NCI-H345 treated with DMSO at 0.1 percent for 48 hours (cell line): Measurements from ENCODE around the gene ANKRD49.

Experiments used
- DNase-seq: peaks from one replicate; lab custom pipeline; 2025; ENCODE audit not compliant: unreplicated experiment; lab: John Stamatoyannopoulos, UW

ANKRD49 gene, protein sequence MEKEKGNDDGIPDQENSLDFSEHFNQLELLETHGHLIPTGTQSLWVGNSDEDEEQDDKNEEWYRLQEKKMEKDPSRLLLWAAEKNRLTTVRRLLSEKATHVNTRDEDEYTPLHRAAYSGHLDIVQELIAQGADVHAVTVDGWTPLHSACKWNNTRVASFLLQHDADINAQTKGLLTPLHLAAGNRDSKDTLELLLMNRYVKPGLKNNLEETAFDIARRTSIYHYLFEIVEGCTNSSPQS

DNA sequence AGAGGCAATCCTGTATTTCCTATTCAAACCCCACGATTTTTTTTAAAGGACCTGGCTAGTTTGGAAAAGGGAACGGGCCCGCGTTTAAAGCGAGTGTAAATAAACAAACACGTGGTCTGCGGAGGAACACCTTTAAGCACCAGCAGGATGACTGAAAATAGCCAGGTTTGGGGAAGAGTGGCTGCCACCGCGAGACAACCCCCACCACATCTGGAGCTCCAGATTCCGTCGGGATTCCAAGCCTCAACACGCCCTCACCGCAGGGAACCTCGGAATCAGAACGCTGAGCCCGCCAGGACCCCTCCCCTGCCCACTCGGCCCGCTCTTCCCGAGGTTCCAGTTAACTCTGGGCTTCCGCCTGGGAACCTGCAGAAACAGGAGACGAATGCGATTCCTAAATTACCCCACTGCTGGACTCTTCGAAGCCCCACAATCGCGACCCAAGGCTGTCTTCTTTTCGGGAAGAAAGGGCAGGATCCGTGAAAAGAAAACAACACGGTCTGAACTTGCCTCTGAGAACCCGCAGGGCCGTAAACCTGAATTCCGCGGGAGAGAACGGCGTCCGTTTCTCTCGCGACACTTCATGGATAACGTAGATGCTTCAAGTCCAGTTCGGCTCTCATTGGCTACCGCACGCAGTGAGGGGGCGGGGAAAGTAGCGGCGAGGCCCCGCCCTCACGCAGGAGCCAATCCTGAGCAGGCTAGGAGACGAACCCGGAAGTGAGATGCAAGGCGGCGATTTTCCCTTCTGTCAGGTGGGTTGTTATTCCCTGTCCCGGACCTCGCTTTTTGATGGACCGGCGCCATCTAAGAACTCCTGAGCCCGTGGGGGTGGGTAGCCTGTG, at the start of gene ANKRD49, which contains the start of gene MRE11:
ANKRD49 (plus strand) TSS at position 704 of the 845 bp plus-strand sequence. CDS start 2,710 bp downstream, outside the sequence.
MRE11 (minus strand) TSS at position 564 of the 845 bp plus-strand sequence. CDS start 1,043 bp downstream, outside the sequence.
- DNase-seq = peak; percentile 93

GRCh38 chr11:94445641-94446040, 48.1 kb upstream of the ANKRD49 start:
- DNase-seq = no peak

DNA sequence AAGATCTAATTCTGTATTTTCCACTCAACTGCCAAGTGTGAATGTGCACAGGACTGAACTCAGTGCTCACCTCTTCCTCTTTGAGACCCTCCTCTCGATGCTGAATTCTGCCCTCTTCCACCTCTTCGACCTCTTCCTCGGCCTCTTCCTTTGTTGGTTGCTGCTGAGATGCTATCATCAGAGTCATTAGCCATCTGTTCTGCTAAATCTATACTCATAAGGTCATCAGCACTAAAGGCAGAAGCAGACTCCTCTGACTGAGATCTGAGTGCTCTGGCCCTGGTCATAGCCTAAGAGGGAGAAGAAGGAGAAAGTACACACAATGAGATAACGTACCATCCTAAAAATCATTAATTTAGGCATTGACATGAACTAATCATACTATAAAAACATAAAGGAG, 46.6 kb upstream of the ANKRD49 start:
- DNase-seq = no peak

DNA sequence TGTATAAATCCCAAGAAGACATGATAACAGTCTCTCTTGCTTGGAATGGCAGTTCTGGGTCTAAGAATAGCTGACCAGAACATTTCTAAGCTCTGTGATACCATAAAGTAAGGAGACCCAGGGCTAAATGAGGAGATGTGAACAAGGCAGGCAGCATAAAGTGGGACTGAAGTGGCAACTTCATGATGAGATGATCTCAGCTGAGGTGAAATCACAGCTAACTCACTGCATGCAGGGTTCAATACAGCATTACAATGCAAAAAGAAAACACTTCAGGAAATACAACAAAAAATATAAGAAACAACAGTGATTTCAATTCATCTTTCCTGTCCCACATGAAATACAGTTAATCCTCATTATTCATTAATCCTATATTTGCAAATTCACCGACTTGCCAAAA, 44.8 kb upstream of the ANKRD49 start:
- no peak for DNase-seq

DNA sequence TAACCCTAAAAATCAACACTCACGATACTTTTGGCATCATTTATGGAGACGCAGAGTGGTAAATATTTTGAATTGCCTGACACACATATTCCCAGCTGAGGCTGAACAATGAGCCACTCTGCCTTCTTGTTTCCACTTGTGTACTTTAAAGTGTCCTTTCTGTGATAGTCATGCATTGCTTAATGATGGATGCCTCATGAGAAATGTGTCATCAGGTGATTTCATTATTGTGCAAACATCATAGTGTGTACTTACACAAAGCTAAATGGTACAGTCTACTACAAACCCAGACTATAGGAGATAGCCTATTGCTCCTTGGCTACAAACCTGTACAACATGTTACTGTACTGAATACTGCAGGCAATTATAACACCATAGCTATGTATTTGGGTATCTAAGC, 44.3 kb upstream of the ANKRD49 start:
- no peak for DNase-seq

- DNase-seq = no peak
Observed at GRCh38 chr11:94450048-94450447, 43.7 kb upstream of the ANKRD49 start.

DNA sequence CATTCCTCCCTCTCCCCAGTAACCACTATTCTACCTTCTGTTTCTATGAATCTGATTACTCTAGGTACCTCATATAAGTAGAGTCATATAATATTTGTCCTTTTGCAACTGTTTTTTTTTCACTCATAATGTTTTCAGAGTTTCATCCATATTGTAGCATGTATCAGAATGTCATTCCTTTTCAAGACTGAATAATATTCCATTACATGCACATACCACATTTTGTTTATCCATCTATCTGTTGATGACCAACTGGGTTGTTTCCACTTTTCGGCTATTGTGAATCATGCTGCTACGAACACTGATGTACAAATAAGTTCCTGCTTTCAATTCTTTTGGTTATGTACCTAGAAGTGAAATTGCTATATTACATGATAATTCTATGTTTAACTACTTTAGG, 40.8 kb upstream of the ANKRD49 start:
- DNase-seq = no peak

GRCh38 chr11:94454301-94454700, 39.5 kb upstream of the ANKRD49 start:
- no peak for DNase-seq

DNA sequence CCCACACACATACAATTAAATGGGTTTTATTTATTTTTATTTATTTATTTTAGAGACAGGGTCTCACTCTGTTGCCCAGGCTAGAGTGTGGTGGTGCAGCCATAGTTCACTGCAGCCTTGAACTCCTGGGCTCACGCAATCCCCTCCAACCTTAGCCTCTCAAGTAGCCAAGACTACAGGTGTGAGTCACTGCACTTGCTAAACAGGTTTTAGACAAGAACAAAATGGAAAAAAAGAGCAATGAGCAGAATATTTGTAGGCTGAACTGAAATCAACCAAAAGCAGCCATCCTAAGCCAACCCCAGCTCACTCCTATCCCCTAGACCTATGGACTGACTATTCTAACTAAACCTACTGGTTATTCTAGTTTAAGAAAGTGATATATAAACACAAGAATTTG, 37.9 kb upstream of the ANKRD49 start:
- no peak for DNase-seq

GRCh38 chr11:94457118-94458029, 36.4 kb upstream of the ANKRD49 start:
- DNase-seq = no peak

DNA sequence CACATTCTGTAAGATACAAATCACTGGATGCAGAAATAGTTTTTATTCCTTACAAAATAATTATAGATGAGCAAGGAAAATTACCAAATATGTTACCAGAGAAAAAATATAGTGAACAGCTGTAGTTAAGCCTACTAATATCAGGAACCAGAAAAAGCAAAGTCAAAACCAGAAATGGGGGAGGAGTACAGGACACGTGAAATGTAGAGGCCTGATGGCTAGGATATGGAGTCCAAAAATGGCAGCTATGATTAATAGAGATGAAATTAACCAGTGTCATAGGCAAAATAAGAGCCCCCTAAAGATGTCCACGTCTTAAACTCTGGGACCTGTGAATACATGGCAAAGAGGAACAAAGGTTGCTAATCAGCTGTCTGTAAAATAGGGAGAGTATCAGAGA, 34.2 kb upstream of the ANKRD49 start:
- DNase-seq = no peak

- DNase-seq = no peak
Observed at GRCh38 chr11:94469416-94469815, 24.4 kb upstream of the ANKRD49 start.

DNA sequence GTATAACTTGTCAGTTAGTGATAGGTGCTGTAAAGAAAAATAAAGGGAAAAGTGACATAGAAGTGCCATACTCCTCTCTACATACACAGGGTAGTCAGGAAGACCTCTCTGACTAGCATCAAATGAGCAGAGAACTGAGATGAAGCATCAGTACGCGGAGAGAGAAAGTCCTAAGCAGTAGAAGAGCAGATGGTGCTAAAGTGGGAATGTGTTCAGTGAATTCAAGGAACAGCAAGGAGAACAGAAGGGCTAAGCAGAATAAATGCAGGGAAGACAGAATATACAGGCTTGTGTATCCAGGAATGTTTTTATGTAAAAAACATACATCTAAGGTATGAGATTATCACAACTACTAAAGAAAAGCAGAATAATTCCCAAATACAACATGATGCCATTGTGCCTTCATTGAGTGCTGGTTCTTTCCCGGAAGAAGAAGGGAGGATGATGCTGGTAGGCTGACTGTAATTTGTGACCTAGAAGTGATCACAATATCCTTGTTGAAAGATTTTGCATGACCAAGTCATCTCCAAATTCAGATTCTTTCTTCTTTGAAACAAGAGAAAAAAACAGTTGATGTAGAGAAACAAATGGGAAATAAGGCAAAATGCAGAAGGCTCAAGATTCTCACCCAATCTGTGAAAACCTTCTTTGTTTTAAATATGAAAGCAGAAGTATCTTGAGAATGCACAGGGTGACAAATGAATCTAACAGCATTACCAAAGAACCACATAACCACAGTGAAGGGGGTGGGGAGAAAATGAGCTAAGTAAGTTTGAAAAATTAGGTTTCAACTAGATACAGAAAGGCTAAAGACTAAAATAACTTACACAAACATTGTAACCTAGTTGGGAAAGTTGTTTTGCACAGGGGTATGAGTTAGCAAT, 20.6 kb upstream of the ANKRD49 start:
- DNase-seq = no peak

- no peak for DNase-seq
Observed at GRCh38 chr11:94477624-94478023, 16.2 kb upstream of the ANKRD49 start.

GRCh38 chr11:94481342-94481741, 12.4 kb upstream of the ANKRD49 start:
- DNase-seq = no peak

DNA sequence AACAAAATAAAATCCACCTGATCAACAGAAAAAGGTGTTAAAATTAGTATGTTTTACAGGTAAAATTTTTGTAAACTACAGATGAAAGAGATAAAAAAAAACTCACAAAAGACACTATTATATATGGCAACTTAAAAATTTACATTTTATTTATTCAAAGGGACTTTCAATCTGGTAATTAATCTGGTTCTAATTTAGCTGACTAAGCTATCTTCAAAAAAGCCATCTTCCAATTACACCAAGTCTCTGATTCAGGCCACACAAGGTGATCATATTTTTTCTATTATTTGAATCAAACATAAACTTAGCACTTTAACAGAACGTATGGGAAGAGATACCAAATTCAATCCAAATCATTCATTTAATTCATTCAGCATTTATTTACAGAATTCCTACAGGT, 7.7 kb upstream of the ANKRD49 start:
- DNase-seq = no peak

- DNase-seq = no peak
Observed at GRCh38 chr11:94494126-94494680, 419 bp downstream of the ANKRD49 start.

GRCh38 chr11:94500181-94500580, 6.4 kb downstream of the ANKRD49 start:
- DNase-seq = no peak

DNA sequence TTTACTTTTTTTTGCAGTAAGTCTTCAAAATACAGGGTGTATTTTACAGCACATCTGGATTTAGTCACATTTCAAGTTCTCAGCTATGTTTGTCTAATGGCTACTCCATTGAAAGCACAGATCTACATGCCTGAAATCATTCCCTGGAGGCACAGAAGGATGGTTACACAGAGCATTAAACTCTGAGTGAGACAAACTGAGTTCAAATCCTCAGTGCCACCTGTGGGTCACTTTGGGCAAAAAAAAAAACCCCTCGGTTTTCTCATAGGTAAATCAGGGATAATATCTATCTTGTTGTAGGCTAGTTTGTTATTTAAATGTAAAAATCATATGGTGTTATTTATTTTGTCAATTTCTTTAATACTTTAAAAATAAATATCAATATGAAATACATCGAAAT, 7.7 kb downstream of the ANKRD49 start:
- no peak for DNase-seq

DNA sequence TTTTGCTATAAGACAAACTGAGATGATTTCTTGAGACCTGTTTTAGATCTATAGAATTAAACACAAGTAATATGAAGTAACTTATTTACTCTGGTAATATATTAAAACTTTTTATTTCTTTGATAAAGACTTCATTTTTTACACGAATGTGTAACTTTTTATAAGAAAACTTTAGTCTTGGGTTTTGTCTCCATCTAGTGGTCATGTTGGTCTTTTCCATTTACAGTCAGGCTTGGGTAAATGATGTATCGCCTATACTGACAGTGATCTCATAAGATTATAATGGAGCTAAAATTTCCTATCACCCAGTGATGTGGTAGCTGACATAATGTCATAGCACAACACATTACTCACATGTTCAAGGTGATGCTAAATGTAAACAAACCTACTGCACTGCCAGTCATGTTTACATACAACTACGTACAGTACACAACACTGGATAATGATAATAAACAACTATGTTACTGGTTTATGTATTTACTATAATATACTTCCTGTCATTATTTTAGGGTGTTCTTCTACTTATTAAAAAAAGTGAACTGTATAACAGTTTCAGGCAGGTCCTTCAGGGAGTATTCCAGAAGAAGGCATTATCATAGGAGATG, 11.0 kb downstream of the ANKRD49 start:
- peak; percentile 31 for DNase-seq
